GM04504 (cell line): ENCODE results near the gene AFTPH.

Experiments used
- DNase-seq: peaks from one replicate; pipeline ENCODE4 v3.0.0-alpha.2; 2012; ENCODE audit warnings: low read depth

AFTPH gene

GRCh38 chr2:64593035-64593655, 69.0 kb downstream of the AFTPH start:
- no peak for DNase-seq

- peak; percentile 57 for DNase-seq
Observed at GRCh38 chr2:64594226-64594989, 70.3 kb downstream of the AFTPH start.

GRCh38 chr2:64595397-64596176, 71.5 kb downstream of the AFTPH start:
- no peak for DNase-seq

- no peak for DNase-seq
Observed at GRCh38 chr2:64598226-64598625, 74.1 kb downstream of the AFTPH start.

- no peak for DNase-seq
Observed at GRCh38 chr2:64599469-64599868, 75.3 kb downstream of the AFTPH start.

GRCh38 chr2:64601034-64601754, 77.1 kb downstream of the AFTPH start:
- DNase-seq = peak; percentile 40

- no peak for DNase-seq
Observed at GRCh38 chr2:64601785-64602391, 77.8 kb downstream of the AFTPH start.

GRCh38 chr2:64602436-64602835, 78.3 kb downstream of the AFTPH start:
- DNase-seq = no peak

- DNase-seq = no peak
Observed at GRCh38 chr2:64604155-64604554, 80.0 kb downstream of the AFTPH start.

- peak; percentile 77 for DNase-seq
Observed at GRCh38 chr2:64605026-64605471, 80.9 kb downstream of the AFTPH start.

- no peak for DNase-seq
Observed at GRCh38 chr2:64605991-64606478, 81.9 kb downstream of the AFTPH start.

GRCh38 chr2:64606479-64607363, 82.6 kb downstream of the AFTPH start:
- no peak for DNase-seq

GRCh38 chr2:64607381-64608304, 83.5 kb downstream of the AFTPH start:
- DNase-seq = no peak

- no peak for DNase-seq
Observed at GRCh38 chr2:64608867-64609226, 84.7 kb downstream of the AFTPH start.

- DNase-seq = no peak
Observed at GRCh38 chr2:64609227-64609941, 85.3 kb downstream of the AFTPH start.

GRCh38 chr2:64609942-64610281, 85.8 kb downstream of the AFTPH start:
- DNase-seq = no peak

- no peak for DNase-seq
Observed at GRCh38 chr2:64610316-64610855, 86.3 kb downstream of the AFTPH start.

GRCh38 chr2:64612575-64613195, 88.6 kb downstream of the AFTPH start:
- no peak for DNase-seq
